Naive thymus-derived CD4-positive, alpha-beta T cell (primary cell): Measurements from ENCODE around the gene HOOK1. TPM values are rescaled to one million over a fixed set of nuclear protein-coding genes. Genes with fewer than 3 reads are reported as not detected.

Source experiments
- ATAC-seq: fragments of 150-1000 bp; cut with Tn5 transposase; 2 replicates; pipeline ENCODE4 v1.10.0; 2021; ENCODE audit warnings: mild to moderate bottlenecking, moderate library complexity
- CTCF ChIA-PET: fragments of 350-600 bp; sonication (Branson Sonifier 250); formaldehyde crosslinking; loops from one replicate; lab custom pipeline; 2021; ENCODE audit warnings: antibody characterized with exemption; lab: Charles Lee
- POLR2A ChIA-PET: fragments of 350-600 bp; sonication (Branson Sonifier 250); formaldehyde crosslinking; loops from one replicate; lab custom pipeline; 2021; ENCODE audit warnings: antibody characterized with exemption, inconsistent platforms; lab: Charles Lee
- DNase-seq, 9 donors: peaks; one replicate each; pipeline versions ENCODE4 v3.0.0 to v3.0.0-alpha.2; 2020 to 2022; ENCODE audit warnings: mixed read lengths in 1 of 9
- H3K27ac ChIP-seq: one replicate; pipeline ENCODE4 v1.7.0; 2013; ENCODE audit warnings: mild to moderate bottlenecking, low read depth, low read length, moderate library complexity
- H3K27me3 ChIP-seq, 2 donors: one replicate each; pipeline ENCODE4 v1.7.0; 2013; ENCODE audit warnings: low read length in 2 of 2, mild to moderate bottlenecking in 2 of 2, moderate library complexity in 2 of 2; ENCODE audit not compliant: control insufficient read depth in 2 of 2, insufficient read depth in 2 of 2
- H3K36me3 ChIP-seq, 3 experiments: 1 replicate in 2 of 3; 2 replicates in 1 of 3; pipeline ENCODE4 v1.7.0; 2013; ENCODE audit warnings: low read length in 3 of 3, mild to moderate bottlenecking in 3 of 3, moderate library complexity in 1 of 3; ENCODE audit not compliant: insufficient read depth in 3 of 3, control insufficient read depth in 2 of 3
- H3K4me1 ChIP-seq, 2 donors: one replicate each; pipeline ENCODE4 v1.7.0; 2013; ENCODE audit warnings: low read length in 2 of 2, mild to moderate bottlenecking in 2 of 2, moderate library complexity in 1 of 2; ENCODE audit not compliant: control insufficient read depth in 2 of 2, insufficient read depth in 2 of 2
- H3K4me3 ChIP-seq: 2 replicates; pipeline ENCODE4 v1.7.0; 2013; ENCODE audit warnings: mild to moderate bottlenecking, low read length
- H3K9me3 ChIP-seq, 3 experiments: 1 replicate in 2 of 3; 2 replicates in 1 of 3; pipeline ENCODE4 v1.7.0; 2013; ENCODE audit warnings: low read length in 3 of 3; ENCODE audit not compliant: control insufficient read depth in 2 of 3
- H3K27ac Mint-ChIP-seq, 9 donors: one replicate each; pipeline ENCODE4 v1.8.0; 2020 to 2022; ENCODE audit warnings: mixed read lengths in 9 of 9, mild to moderate bottlenecking in 8 of 9, moderate library complexity in 5 of 9, inconsistent platforms in 2 of 9
- H3K27me3 Mint-ChIP-seq, 5 donors: one replicate each; pipeline ENCODE4 v1.8.0; 2021 to 2022; ENCODE audit warnings: mixed read lengths in 5 of 5, mild to moderate bottlenecking in 1 of 5
- H3K36me3 Mint-ChIP-seq, 5 donors: one replicate each; pipeline ENCODE4 v1.8.0; 2020 to 2022; ENCODE audit warnings: mixed read lengths in 5 of 5, mild to moderate bottlenecking in 3 of 5, inconsistent platforms in 1 of 5
- H3K4me1 Mint-ChIP-seq, 7 donors: one replicate each; pipeline ENCODE4 v1.8.0; 2020 to 2022; ENCODE audit warnings: mixed read lengths in 7 of 7, mild to moderate bottlenecking in 3 of 7, inconsistent platforms in 1 of 7
- H3K4me3 Mint-ChIP-seq, 10 donors: one replicate each; pipeline ENCODE4 v1.8.0; 2020 to 2022; ENCODE audit warnings: mild to moderate bottlenecking in 10 of 10, mixed read lengths in 10 of 10, moderate library complexity in 6 of 10, inconsistent platforms in 2 of 10
- H3K9me3 Mint-ChIP-seq, 11 donors: one replicate each; pipeline ENCODE4 v1.8.0; 2020 to 2022; ENCODE audit warnings: mixed read lengths in 11 of 11, mild to moderate bottlenecking in 4 of 11, inconsistent platforms in 1 of 11, moderate library complexity in 1 of 11
- intact Hi-C, 2 donors: fragments of 100-400 bp; cut with micrococcal nuclease; formaldehyde crosslinking; loops; one replicate each; pipeline ENCODE4 v1.15.1; 2023
- polyA plus RNA-seq, 2 donors: library from polyadenylated mRNA; unstranded; fragments of 300-500 nt; fragmentation: Illumina TruSeq; gene quantifications; one replicate each; pipeline ENCODE4 v1.2.3, GENCODE V29; 2021
- total RNA-seq, 6 experiments: library from RNA in 5 of 6; stranded (reverse) in 5 of 6; gene quantifications; 1 replicate in 5 of 6; 2 replicates in 1 of 6; pipeline ENCODE4 v1.2.3 and lab custom pipeline; 2021 to 2026

The HOOK1 gene
- total and polyA plus RNA-seq, 7 experiments from 2014 or later: 3.0 to 28.9 (median 23.5) TPM

DNA sequence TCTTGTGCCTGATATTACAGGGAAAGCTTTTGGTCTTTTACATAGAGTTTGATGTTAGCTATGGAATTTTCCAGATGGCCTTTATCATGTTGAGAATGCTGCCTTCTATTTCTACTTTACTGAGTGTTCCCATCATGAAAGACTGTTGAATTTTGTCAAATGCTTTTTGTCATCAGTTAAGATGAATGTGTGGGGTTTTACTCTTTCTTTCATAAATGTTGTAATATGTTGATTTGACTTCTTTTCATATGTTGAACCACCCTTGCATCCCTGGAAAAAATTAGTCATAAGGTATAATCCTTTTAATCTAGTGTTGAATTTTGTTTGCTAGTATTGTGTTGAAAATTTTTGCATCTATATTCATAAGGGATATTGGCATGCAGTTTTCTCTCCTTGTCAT lies 16.1 kb upstream of the HOOK1 start:
- CTCF ChIA-PET: no interaction called here
- peaks cover 0 to 3% (median 0%) of the 10 kb centered on the region in 5 donors for H3K36me3 Mint-ChIP-seq

DNA sequence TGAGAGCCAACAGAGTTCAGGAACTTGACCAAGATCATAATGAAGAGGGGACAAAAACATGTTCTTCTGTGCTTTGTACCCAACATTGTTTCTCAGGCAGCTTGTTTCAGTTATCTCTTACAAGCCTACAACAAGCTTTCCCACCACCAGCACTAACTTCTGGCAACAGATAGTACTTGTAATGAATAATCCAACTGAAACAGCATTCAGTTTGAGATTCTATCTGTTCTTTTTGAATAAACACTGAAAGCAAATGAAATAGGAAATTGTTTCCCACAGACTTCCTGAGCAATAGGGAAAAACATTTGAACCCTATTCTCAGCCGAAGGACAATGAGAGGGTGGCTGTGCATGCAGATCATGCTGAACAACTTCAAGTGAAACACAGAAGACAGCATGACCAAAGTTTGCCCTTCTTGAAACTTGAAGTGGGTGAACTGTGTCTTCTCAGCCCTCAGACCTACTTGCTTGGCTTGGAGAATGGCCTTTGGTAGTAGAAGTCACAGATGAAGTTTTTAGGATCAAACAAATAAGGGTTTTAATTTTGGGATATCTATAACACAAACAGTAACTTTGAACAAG lies 11.2 kb upstream of the HOOK1 start:
- H3K9me3 Mint-ChIP-seq: peaks cover 0 to 5% (median 0%) of the 10 kb centered on the region in 11 donors
- ATAC-seq (no peak), DNase-seq (no peak)
- no peaks in the 10 kb centered on the region for H3K36me3 Mint-ChIP-seq
- H3K27me3 Mint-ChIP-seq: peaks cover under 1 to 20% (median 17%) of the 10 kb centered on the region in 5 donors
- Histone ChIP-seq H3K4me3 (no peak overlapping the region), H3K27me3 (no peaks in the 10 kb centered on the region), H3K36me3 (no peaks in the 10 kb centered on the region), H3K9me3 (no peaks in the 10 kb centered on the region), H3K27ac (no peak overlapping the region), H3K4me1 (no peaks in the 10 kb centered on the region)
- H3K4me1 Mint-ChIP-seq: no peaks in the 10 kb centered on the region
- no peak overlapping the region for H3K27ac Mint-ChIP-seq
- intact Hi-C loops: no loop called here
- ChIA-PET CTCF (interaction anchor here (0.9 kb wide), 1 partner anchor 44 kb away, joined by 3 read pairs; no protein-coding TSS in a partner anchor), POLR2A (no interaction called here)
- no peak overlapping the region for H3K4me3 Mint-ChIP-seq

More for the DNA sequence above, 16.1 kb upstream of the HOOK1 start:
- Histone ChIP-seq H3K9me3 (no peaks in the 10 kb centered on the region), H3K4me1 (no peaks in the 10 kb centered on the region), H3K27ac (no peak overlapping the region), H3K36me3 (no peaks in the 10 kb centered on the region), H3K4me3 (no peak overlapping the region), H3K27me3 (no peaks in the 10 kb centered on the region)
- DNase-seq (no peak), ATAC-seq (no peak)
- intact Hi-C loops: no loop called here
- peaks cover 3 to 24% (median 10%) of the 10 kb centered on the region in 11 donors for H3K9me3 Mint-ChIP-seq
- peaks cover 0 to under 1% (median 0%) of the 10 kb centered on the region in 7 donors for H3K4me1 Mint-ChIP-seq
- H3K4me3 Mint-ChIP-seq: no peak overlapping the region
- H3K27me3 Mint-ChIP-seq: peaks cover 0 to 33% (median 18%) of the 10 kb centered on the region in 5 donors
- no peak overlapping the region for H3K27ac Mint-ChIP-seq
- POLR2A ChIA-PET: no interaction called here

DNA sequence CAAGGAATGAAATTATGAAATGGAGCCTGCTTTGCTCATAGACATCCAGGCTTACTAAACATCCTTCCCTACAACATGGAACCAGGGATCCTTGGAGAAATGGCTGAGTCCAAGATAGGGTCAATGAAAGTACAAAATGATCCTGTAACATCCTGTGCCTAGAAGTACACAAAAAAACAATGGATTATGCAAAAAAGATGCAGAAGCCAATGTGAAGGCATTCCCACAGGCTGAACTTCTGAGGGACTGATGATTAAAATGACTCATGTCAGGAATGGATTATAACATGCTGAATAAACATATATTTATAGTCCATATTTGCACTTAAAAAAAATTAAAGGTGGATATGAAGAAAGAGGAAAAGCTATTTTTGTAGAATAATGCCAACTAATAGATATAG lies 10.4 kb upstream of the HOOK1 start:
- H3K4me1 Mint-ChIP-seq: no peaks in the 10 kb centered on the region
- Histone ChIP-seq H3K9me3 (no peaks in the 10 kb centered on the region), H3K4me3 (no peak overlapping the region), H3K27ac (no peak overlapping the region), H3K4me1 (no peaks in the 10 kb centered on the region), H3K27me3 (no peaks in the 10 kb centered on the region), H3K36me3 (no peaks in the 10 kb centered on the region)
- ChIA-PET CTCF (no interaction called here), POLR2A (interaction anchor here (0.6 kb wide), 1 partner anchor 1100 kb away, joined by 4 read pairs; no protein-coding TSS in a partner anchor)
- no peaks in the 10 kb centered on the region for H3K36me3 Mint-ChIP-seq
- H3K4me3 Mint-ChIP-seq: no peak overlapping the region
- intact Hi-C loops: no loop called here
- peaks cover 6 to 26% (median 17%) of the 10 kb centered on the region in 5 donors for H3K27me3 Mint-ChIP-seq
- ATAC-seq (no peak), DNase-seq (no peak)
- peaks cover 0 to 5% (median 0%) of the 10 kb centered on the region in 11 donors for H3K9me3 Mint-ChIP-seq
- no peak overlapping the region for H3K27ac Mint-ChIP-seq

DNA sequence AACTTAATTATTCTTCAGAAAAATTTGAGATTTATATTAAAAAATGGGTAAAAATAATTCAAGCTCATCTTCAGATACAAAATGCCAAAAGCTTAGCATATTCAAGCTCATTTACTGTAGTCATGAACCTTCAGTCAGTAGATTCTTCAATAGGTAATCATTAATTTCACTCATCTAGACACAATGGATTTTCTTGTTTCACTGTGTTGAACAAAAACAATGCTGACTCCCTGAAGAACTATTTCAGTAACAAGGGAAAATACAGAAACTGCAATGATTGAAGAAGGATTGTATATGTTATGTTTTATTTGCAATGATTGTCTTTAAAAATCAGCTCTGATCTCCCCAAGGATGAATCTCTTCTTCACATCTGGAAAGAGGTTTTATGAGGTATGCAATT lies 9.2 kb upstream of the HOOK1 start:
- Mint-ChIP-seq H3K27me3 (peaks cover 11 to 37% (median 21%) of the 10 kb centered on the region in 5 donors), H3K9me3 (peaks cover 0 to 5% (median 0%) of the 10 kb centered on the region in 11 donors), H3K27ac (no peak overlapping the region), H3K4me1 (no peaks in the 10 kb centered on the region), H3K36me3 (no peaks in the 10 kb centered on the region), H3K4me3 (no peak overlapping the region)
- POLR2A ChIA-PET: interaction anchor here (0.7 kb wide), 1 partner anchor 1263 kb away, joined by 4 read pairs; no protein-coding TSS in a partner anchor
- CTCF ChIA-PET: interaction anchor here (0.6 to 0.7 kb wide), 2 partner anchors 26 to 1063 kb away, joined by 3 to 5 read pairs; no protein-coding TSS in a partner anchor
- H3K27me3 ChIP-seq: no peaks in the 10 kb centered on the region
- DNase-seq (no peak), ATAC-seq (no peak)
- H3K9me3 ChIP-seq: no peaks in the 10 kb centered on the region
- H3K36me3 ChIP-seq: no peaks in the 10 kb centered on the region
- H3K4me3 ChIP-seq: no peak overlapping the region
- intact Hi-C loops: no loop called here
- H3K27ac ChIP-seq: no peak overlapping the region
- no peaks in the 10 kb centered on the region for H3K4me1 ChIP-seq

DNA sequence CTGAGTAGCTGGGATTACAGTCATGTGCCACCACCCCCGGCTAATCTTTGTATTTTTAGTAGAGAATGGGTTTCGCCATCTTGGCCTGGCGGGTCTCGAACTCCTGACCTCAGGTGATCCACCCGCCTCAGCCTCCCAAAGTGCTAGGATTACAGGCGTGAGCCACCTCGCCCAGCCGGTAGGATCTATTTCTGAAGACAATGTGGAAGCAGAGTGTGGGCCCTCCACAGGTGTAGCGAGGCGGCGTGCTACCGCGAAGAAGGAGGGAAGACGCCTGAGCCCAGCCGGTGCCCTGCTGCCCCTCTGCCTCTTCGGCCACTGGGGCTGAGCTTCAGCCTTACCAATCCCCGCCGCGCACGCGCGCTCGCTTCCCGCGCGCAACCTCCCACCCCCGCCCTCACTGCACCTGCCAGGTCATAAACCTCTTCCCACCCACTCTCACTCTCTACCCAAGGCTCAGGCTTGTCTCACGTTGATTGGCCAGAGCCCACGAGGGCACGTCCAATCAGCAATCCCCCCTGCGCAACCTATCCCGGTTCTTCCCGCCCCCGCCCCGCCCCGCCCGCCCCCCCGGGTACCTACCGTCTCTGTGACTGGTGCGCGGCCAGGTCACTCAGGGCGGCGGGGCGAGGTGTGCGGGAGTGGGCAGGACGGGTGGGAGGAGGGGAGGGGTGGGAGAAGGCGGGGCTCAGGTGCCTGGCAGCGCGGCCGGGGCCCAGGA lies 409 bp upstream of the HOOK1 start:
- Mint-ChIP-seq H3K36me3 (peaks cover 0 to 1% (median 0%) of the 10 kb centered on the region in 5 donors), H3K27ac (peak overlapping the region in 5 of 9 donors; percentile 72 to 95 (median 88)), H3K4me3 (peak overlapping the region in 3 of 10 donors; percentile 90 to 92 (median 91)), H3K9me3 (peaks cover 0 to 3% (median 0%) of the 10 kb centered on the region in 11 donors), H3K27me3 (peaks cover 6 to 25% (median 19%) of the 10 kb centered on the region in 5 donors), H3K4me1 (peaks cover under 1 to 8% (median 6%) of the 10 kb centered on the region in 7 donors)
- Histone ChIP-seq H3K27me3 (no peaks in the 10 kb centered on the region), H3K4me1 (peaks cover 0 to 23% of the 10 kb centered on the region in 2 donors), H3K27ac (peak overlapping the region; percentile 91), H3K9me3 (no peaks in the 10 kb centered on the region), H3K36me3 (peaks cover 0 to 4% (median 0%) of the 10 kb centered on the region in 3 experiments), H3K4me3 (peak overlapping the region; percentile 75)
- DNase-seq (peak; percentile 65 to 95 (median 90)), ATAC-seq (peak; percentile 95)
- ChIA-PET CTCF (interaction anchor here (0.6 kb wide), 1 partner anchor 117 kb away, joined by 3 read pairs; no protein-coding TSS in a partner anchor), POLR2A (interaction anchor here (1.4 to 2.3 kb wide), 2 partner anchors 15 to 1031 kb away, joined by 3 to 8 read pairs; partner anchors contain the start of gene JUN)
- intact Hi-C loops: loop anchor here (1.0 to 2.0 kb wide), 6 partner anchors 518 to 1268 kb away; partner anchors contain the start of genes MYSM1 (in 2 of the 2), OMA1 (in 2 of the 2), FGGY (in 1 of the 2) and JUN (in 1 of the 2)

DNA sequence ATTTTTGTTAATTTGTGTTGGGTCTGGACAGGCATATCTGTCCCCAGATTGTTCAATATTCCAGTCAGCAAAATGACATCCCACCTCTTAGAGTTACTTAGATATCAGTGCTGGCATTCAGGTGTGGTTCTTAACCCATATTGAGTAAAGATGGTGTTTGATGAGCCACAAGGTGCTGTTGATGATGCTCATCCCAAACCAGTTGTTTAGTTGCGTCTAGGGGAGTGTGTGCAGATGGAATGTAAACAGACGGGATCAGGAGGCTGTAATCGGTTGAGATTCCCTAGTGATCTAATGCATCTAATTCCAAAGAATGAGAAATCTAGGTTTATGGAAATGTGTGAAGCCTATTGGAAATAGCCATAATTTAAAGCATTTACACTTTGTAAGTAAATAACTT lies 1.1 kb downstream of the HOOK1 start:
- no peak overlapping the region for H3K27ac Mint-ChIP-seq
- POLR2A ChIA-PET: interaction anchor here (0.9 to 2.3 kb wide), 2 partner anchors 1032 to 1116 kb away, joined by 3 to 8 read pairs; partner anchors contain the start of genes JUN and MYSM1
- peak overlapping the region; percentile 75 for H3K4me3 ChIP-seq
- peaks cover 7 to 21% (median 19%) of the 10 kb centered on the region in 7 donors for H3K4me1 Mint-ChIP-seq
- CTCF ChIA-PET: no interaction called here
- peaks cover 0 to 1% (median 0%) of the 10 kb centered on the region in 5 donors for H3K36me3 Mint-ChIP-seq
- peaks cover 0 to 23% of the 10 kb centered on the region in 2 donors for H3K4me1 ChIP-seq
- DNase-seq: no peak
- intact Hi-C loops: loop anchor here (2.0 kb wide), 2 partner anchors 519 to 1269 kb away; partner anchors contain the start of genes FGGY (in 1 of the 2) and OMA1 (in 1 of the 2)
- H3K27me3 ChIP-seq: no peaks in the 10 kb centered on the region
- no peak for ATAC-seq
- H3K4me3 Mint-ChIP-seq: no peak overlapping the region
- no peak overlapping the region for H3K27ac ChIP-seq
- peaks cover 0 to 14% (median 6%) of the 10 kb centered on the region in 5 donors for H3K27me3 Mint-ChIP-seq
- H3K36me3 ChIP-seq: peaks cover 0 to 4% (median 0%) of the 10 kb centered on the region in 3 experiments
- no peaks in the 10 kb centered on the region for H3K9me3 ChIP-seq
- peaks cover 0 to 3% (median 0%) of the 10 kb centered on the region in 11 donors for H3K9me3 Mint-ChIP-seq
